H1 (cell line): Measurements from ENCODE around the gene KIFBP. TPM values are rescaled to one million over a fixed set of nuclear protein-coding genes. Genes with fewer than 3 reads are reported as not detected.

ENCODE experiments used
- CTCF ChIA-PET: fragments of 300-600 bp; sonication (Branson Sonifier 250); formaldehyde crosslinking; loops from one replicate; lab custom pipeline; 2021; ENCODE audit not compliant: partially characterized antibody; lab: Charles Lee
- POLR2A ChIA-PET: fragments of 300-600 bp; sonication (Branson Sonifier 250); formaldehyde crosslinking; loops from one replicate; lab custom pipeline; 2021; ENCODE audit warnings: inconsistent platforms; ENCODE audit not compliant: partially characterized antibody; lab: Charles Lee
- DNase-seq, 2 experiments: peaks; one replicate each; pipeline versions ENCODE4 v3.0.0 to v3.0.0-alpha.2; 2010 to 2022; ENCODE audit warnings: low spot score in 2 of 2, low read depth in 1 of 2, mixed read lengths in 1 of 2
- FAIRE-seq: peaks from 2 replicates; lab custom pipeline; 2011; peaks lifted over from hg19 to GRCh38; lab: Jason Lieb, UNC
- H2AFZ ChIP-seq: 2 replicates; pipeline ENCODE4 v1.8.1; 2012; ENCODE audit warnings: low read length, inconsistent platforms
- H2AK5ac ChIP-seq: 2 replicates; pipeline ENCODE4 v1.6.1; 2013; ENCODE audit warnings: low read depth, low read length
- H2BK120ac ChIP-seq: replicated peaks from 2 replicates; pipeline ENCODE3; 2013; ENCODE audit warnings: low read depth, low read length, inconsistent platforms
- H2BK12ac ChIP-seq: 2 replicates; pipeline ENCODE4 v1.6.1; 2013; ENCODE audit warnings: low read depth, low read length
- H2BK15ac ChIP-seq: 2 replicates; pipeline ENCODE4 v1.6.1; 2013; ENCODE audit warnings: low read length
- H2BK20ac ChIP-seq: 2 replicates; pipeline ENCODE4 v1.6.1; 2013; ENCODE audit warnings: low read length
- H2BK5ac ChIP-seq: 2 replicates; pipeline ENCODE4 v1.6.1; 2013; ENCODE audit warnings: low read depth, low read length
- H3K14ac ChIP-seq: 2 replicates; pipeline ENCODE4 v1.6.1; 2013; ENCODE audit warnings: inconsistent platforms; ENCODE audit not compliant: insufficient read length
- H3K18ac ChIP-seq: 2 replicates; pipeline ENCODE4 v1.6.1; 2013; ENCODE audit warnings: low read length; ENCODE audit errors: extremely low read depth
- H3K23ac ChIP-seq: 2 replicates; pipeline ENCODE4 v1.6.1; 2013; ENCODE audit warnings: inconsistent platforms; ENCODE audit not compliant: insufficient read length
- H3K23me2 ChIP-seq: 2 replicates; pipeline ENCODE4 v1.6.1; 2013; ENCODE audit warnings: low read depth, low read length
- H3K27ac ChIP-seq: 2 replicates; pipeline ENCODE4 v1.6.1; 2011; ENCODE audit warnings: low read depth, low read length, inconsistent platforms
- H3K27me3 ChIP-seq, 4 experiments: replicated peaks in 1 of 4; 1 replicate in 1 of 4; 2 replicates in 3 of 4; pipeline versions ENCODE4 v1.6.1 to v1.8.1; 2011 to 2013; ENCODE audit warnings: low read length in 3 of 4, mild to moderate bottlenecking in 3 of 4, inconsistent platforms in 2 of 4, mixed read lengths in 2 of 4, moderate library complexity in 1 of 4; ENCODE audit not compliant: control insufficient read depth in 3 of 4, insufficient read depth in 3 of 4; ENCODE audit errors: extremely low read depth in 1 of 4
- H3K36me3 ChIP-seq, 4 experiments: 2 replicates each; pipeline versions ENCODE4 v1.6.1 to v1.8.1; 2011 to 2013; ENCODE audit warnings: mild to moderate bottlenecking in 4 of 4, low read length in 3 of 4, moderate library complexity in 2 of 4, control low read depth in 1 of 4, inconsistent platforms in 1 of 4; ENCODE audit not compliant: insufficient read depth in 4 of 4, control insufficient read depth in 2 of 4
- H3K4ac ChIP-seq: replicated peaks from 2 replicates; pipeline ENCODE3; 2013; ENCODE audit warnings: low read length, low read depth, mixed read lengths, inconsistent platforms; ENCODE audit not compliant: insufficient read length
- H3K4me1 ChIP-seq, 4 experiments: replicated peaks in 1 of 4; 1 replicate in 1 of 4; 2 replicates in 3 of 4; pipeline versions ENCODE4 v1.6.1 to v1.8.1; 2011 to 2013; ENCODE audit warnings: low read length in 3 of 4, inconsistent platforms in 2 of 4, mixed read lengths in 1 of 4; ENCODE audit not compliant: insufficient read depth in 4 of 4, control insufficient read depth in 3 of 4
- H3K4me2 ChIP-seq, 2 experiments: 2 replicates each; pipeline versions ENCODE4 v1.6.1 to v1.8.1; 2011 to 2013; ENCODE audit warnings: low read depth in 2 of 2, low read length in 2 of 2, control low read depth in 1 of 2, inconsistent platforms in 1 of 2, mild to moderate bottlenecking in 1 of 2; ENCODE audit not compliant: insufficient read depth in 1 of 2
- H3K4me3 ChIP-seq, 4 experiments: fragments of 200-600, 300-600 bp in 1 of 4; sonication (generic), shearing (Covaris generic), sonication (Bioruptor Twin) in 1 of 4; 2 replicates each; pipeline versions ENCODE4 v1.5.1 to v1.8.1; 2011 to 2016; ENCODE audit warnings: low read length in 4 of 4, low read depth in 3 of 4, control low read depth in 2 of 4, inconsistent platforms in 2 of 4, mild to moderate bottlenecking in 2 of 4, mixed read lengths in 1 of 4, moderate library complexity in 1 of 4; ENCODE audit not compliant: insufficient read depth in 2 of 4; ENCODE audit errors: extremely low read depth in 1 of 4
- H3K56ac ChIP-seq: replicated peaks from 2 replicates; pipeline ENCODE3; 2013; ENCODE audit warnings: low read depth, mild to moderate bottlenecking, mixed read lengths, low read length, inconsistent platforms; ENCODE audit not compliant: insufficient read length
- H3K79me1 ChIP-seq: 2 replicates; pipeline ENCODE4 v1.6.1; 2013; ENCODE audit warnings: low read depth, low read length, control low read depth
- H3K79me2 ChIP-seq, 2 experiments: 2 replicates each; pipeline versions ENCODE4 v1.6.1 to v1.8.1; 2012 to 2013; ENCODE audit warnings: low read length in 2 of 2, mild to moderate bottlenecking in 2 of 2, inconsistent platforms in 1 of 2; ENCODE audit not compliant: insufficient read depth in 2 of 2, control insufficient read depth in 1 of 2
- H3K9ac ChIP-seq, 4 experiments: replicated peaks in 1 of 4; 1 replicate in 1 of 4; 2 replicates in 3 of 4; pipeline versions ENCODE4 v1.6.1 to v1.8.1; 2011 to 2013; ENCODE audit warnings: low read depth in 3 of 4, low read length in 3 of 4, control low read depth in 2 of 4, mild to moderate bottlenecking in 2 of 4, moderate library complexity in 2 of 4, inconsistent platforms in 1 of 4; ENCODE audit errors: extremely low read depth in 1 of 4
- H3K9me3 ChIP-seq, 2 experiments: 2 replicates each; pipeline versions ENCODE4 v1.6.1 to v1.8.1; 2012 to 2013; ENCODE audit warnings: mild to moderate bottlenecking in 2 of 2, moderate library complexity in 2 of 2, control low read depth in 1 of 2, inconsistent platforms in 1 of 2, low read depth in 1 of 2, low read length in 1 of 2, mixed read lengths in 1 of 2; ENCODE audit not compliant: insufficient read depth in 2 of 2
- H4K20me1 ChIP-seq, 2 experiments: replicated peaks in 1 of 2; 2 replicates each; pipeline versions ENCODE3 to v1.8.1; 2011 to 2013; ENCODE audit warnings: inconsistent platforms in 2 of 2, low read length in 2 of 2, mild to moderate bottlenecking in 1 of 2; ENCODE audit not compliant: insufficient read depth in 2 of 2, control insufficient read depth in 1 of 2
- H4K5ac ChIP-seq: 2 replicates; pipeline ENCODE4 v1.6.1; 2013; ENCODE audit warnings: low read length, low read depth, mixed read lengths, inconsistent platforms; ENCODE audit not compliant: insufficient read length
- H4K8ac ChIP-seq: 2 replicates; pipeline ENCODE4 v1.8.0; 2013; ENCODE audit warnings: mild to moderate bottlenecking, moderate library complexity, low read length, inconsistent platforms; ENCODE audit not compliant: insufficient read depth; ENCODE audit errors: extremely low read depth
- H4K91ac ChIP-seq: replicated peaks from 2 replicates; pipeline ENCODE3; 2013; ENCODE audit warnings: low read length, mixed read lengths, inconsistent platforms; ENCODE audit not compliant: insufficient read length
- BCL11A ChIP-seq, 2 experiments: IDR thresholded peaks; one replicate each; pipeline ENCODE4 v1.6.1; 2011; ENCODE audit warnings: low read depth in 2 of 2, low read length in 2 of 2, mild to moderate bottlenecking in 2 of 2
- RAD21 ChIP-seq, 2 experiments: IDR thresholded peaks in 1 of 2; conservative IDR thresholded peaks in 1 of 2; 2 replicates each; pipeline ENCODE4 v1.6.1; 2011; ENCODE audit warnings: low read depth in 2 of 2, low read length in 2 of 2, improper control_type of control experiment in 1 of 2, inconsistent platforms in 1 of 2, mild to moderate bottlenecking in 1 of 2, moderate library complexity in 1 of 2
- RXRA ChIP-seq: IDR thresholded peaks from 2 replicates; pipeline ENCODE4 v1.6.1; 2011; ENCODE audit warnings: low read depth, mild to moderate bottlenecking, low read length, moderate library complexity; ENCODE audit not compliant: insufficient read depth
- TCF12 ChIP-seq: IDR thresholded peaks from 2 replicates; pipeline ENCODE4 v1.6.1; 2011; ENCODE audit warnings: low read depth, mild to moderate bottlenecking, low read length
- WGBS, 2 experiments: shearing (Covaris generic) in 1 of 2; methylation state at CpG; one replicate each; pipeline versions ENCODE4 v1.1.6 to v1.1.7; 2013 to 2015; ENCODE audit warnings: low lambda C conversion rate in 2 of 2, mixed read lengths in 2 of 2, inconsistent platforms in 1 of 2, low coverage in 1 of 2, missing lambda C conversion rate in 1 of 2; ENCODE audit not compliant: insufficient replicate concordance in 2 of 2, insufficient coverage in 1 of 2, insufficient read length in 1 of 2; ENCODE audit errors: extremely low coverage in 1 of 2, missing lambda C conversion rate in 1 of 2; 5-methylcytosine and 5-hydroxymethylcytosine counted together
- polyA plus RNA-seq, 7 experiments: library from polyadenylated mRNA; depleted of rRNA in 3 of 7; stranded (reverse) in 5 of 7; unstranded in 2 of 7; fragments of >200 nt in 5 of 7; fragments of 200-250 nt in 2 of 7; gene quantifications; 1 replicate in 5 of 7; 2 replicates in 1 of 7; 4 replicates in 1 of 7; pipeline versions ENCODE4 v1.2.1 to v1.2.3, GENCODE V29; 2011 to 2013; ENCODE audit warnings: missing spikeins in 2 of 7, mixed read lengths in 2 of 7
- total RNA-seq: library from RNA; stranded (reverse); fragmentation: NEBNext Ultra II Directional; extraction: Animal tissue kit (Norgen Biotek cat#: 25700); gene quantifications from 2 replicates; pipeline ENCODE4 v1.2.1, GENCODE V29; 2021
- TF ChIP-seq, protein P1 (sequence below), 3 experiments: IDR thresholded peaks; 1 replicate in 2 of 3; 2 replicates in 1 of 3; pipeline versions ENCODE4 v1.5.1 to v1.6.1; 2011; ENCODE audit warnings: low read length in 3 of 3, mild to moderate bottlenecking in 3 of 3, inconsistent platforms in 2 of 3, low read depth in 1 of 3, moderate library complexity in 1 of 3; ENCODE audit not compliant: insufficient read depth in 1 of 3; ENCODE audit errors: control extremely low read depth in 1 of 3

KIFBP gene
- total and polyA plus RNA-seq, 2 of the 8 experiments (the other 6 are each of a cell fraction or from before 2014, with no cell fraction given), result 17.3 to 34.6 TPM

DNA sequence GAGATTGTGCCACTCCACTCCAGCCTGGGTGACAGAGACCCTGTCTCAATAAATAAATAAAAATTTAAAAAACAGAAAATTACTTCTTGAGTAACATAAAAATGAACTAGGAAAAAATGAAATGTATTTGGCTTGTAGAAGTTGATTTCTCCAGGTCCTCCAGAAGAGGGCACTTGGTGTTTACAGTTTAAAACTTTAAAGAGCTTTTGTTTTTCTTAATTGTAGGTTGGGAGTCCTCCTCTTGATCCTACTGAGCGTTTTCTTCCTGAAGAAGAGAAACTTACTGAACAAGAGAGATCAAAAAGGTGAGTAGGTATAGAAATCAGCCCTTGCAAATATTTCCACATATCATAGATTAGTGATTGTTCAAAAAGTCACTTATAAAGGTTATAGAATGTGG, 16.2 kb downstream of the KIFBP start:
- FAIRE-seq (no peak), DNase-seq (no peak)
- Histone ChIP-seq H2AFZ (no peak overlapping the region), H2BK15ac (no peak overlapping the region), H3K4me2 (no peak overlapping the region), H4K5ac (no peak overlapping the region), H3K4me1 (no peaks in the 10 kb centered on the region), H4K20me1 (peaks cover 0 to 1% of the 10 kb centered on the region in 2 experiments), H3K27me3 (peaks cover 0 to 2% (median 0%) of the 10 kb centered on the region in 4 experiments; a peak in 1 of 7 replicates), H3K9ac (no peak overlapping the region), H3K18ac (no peak overlapping the region), H3K79me2 (no peaks in the 10 kb centered on the region; a peak in 1 of 4 replicates), H3K56ac (no peak overlapping the region), H3K23ac (no peak overlapping the region), H2BK20ac (no peak overlapping the region), H4K91ac (no peak overlapping the region), H3K14ac (no peak overlapping the region), H4K8ac (no peak overlapping the region), H3K4ac (no peak overlapping the region), H3K9me3 (no peaks in the 10 kb centered on the region), H2BK120ac (no peak overlapping the region), H2AK5ac (no peak overlapping the region), H2BK5ac (no peak overlapping the region), H3K23me2 (no peaks in the 10 kb centered on the region), H3K36me3 (peaks cover 5 to 40% (median 19%) of the 10 kb centered on the region in 4 experiments; a peak in 7 of 8 replicates), H3K4me3 (no peak overlapping the region), H3K27ac (no peak overlapping the region), H2BK12ac (no peak overlapping the region), H3K79me1 (no peaks in the 10 kb centered on the region)
- 86% methylated on average over 1 of the region's 1 CpG; no CpG with 5 or more reads in 1 of the 2 experiments for WGBS, 2 experiments
- CTCF ChIA-PET, result interaction anchor here (1.0 to 4.5 kb wide), 14 partner anchors 11 to 445 kb away, joined by 3 to 47 read pairs (median 4); no protein-coding TSS in a partner anchor
- POLR2A ChIA-PET, result interaction anchor here (0.9 to 1.3 kb wide), 3 partner anchors 91 to 175 kb away, joined by 3 to 5 read pairs (median 4); partner anchors contain the start of gene SUPV3L1
- TF ChIP-seq BCL11A (IDR thresholded peaks at IDR 0.05; ENCODE audit: low read depth in 2 of 2, low read length in 2 of 2) (no peak), TCF12 (no peak), RXRA (no peak), RAD21 (IDR thresholded peaks at IDR 0.05 in 1 of 2, conservative IDR thresholded peaks at IDR 0.05 in 1 of 2; ENCODE audit: low read depth in 2 of 2, low read length in 2 of 2) (peak; percentile 52 to 61; a peak in 3 of 4 replicates)
- TF ChIP-seq, protein P1, sequence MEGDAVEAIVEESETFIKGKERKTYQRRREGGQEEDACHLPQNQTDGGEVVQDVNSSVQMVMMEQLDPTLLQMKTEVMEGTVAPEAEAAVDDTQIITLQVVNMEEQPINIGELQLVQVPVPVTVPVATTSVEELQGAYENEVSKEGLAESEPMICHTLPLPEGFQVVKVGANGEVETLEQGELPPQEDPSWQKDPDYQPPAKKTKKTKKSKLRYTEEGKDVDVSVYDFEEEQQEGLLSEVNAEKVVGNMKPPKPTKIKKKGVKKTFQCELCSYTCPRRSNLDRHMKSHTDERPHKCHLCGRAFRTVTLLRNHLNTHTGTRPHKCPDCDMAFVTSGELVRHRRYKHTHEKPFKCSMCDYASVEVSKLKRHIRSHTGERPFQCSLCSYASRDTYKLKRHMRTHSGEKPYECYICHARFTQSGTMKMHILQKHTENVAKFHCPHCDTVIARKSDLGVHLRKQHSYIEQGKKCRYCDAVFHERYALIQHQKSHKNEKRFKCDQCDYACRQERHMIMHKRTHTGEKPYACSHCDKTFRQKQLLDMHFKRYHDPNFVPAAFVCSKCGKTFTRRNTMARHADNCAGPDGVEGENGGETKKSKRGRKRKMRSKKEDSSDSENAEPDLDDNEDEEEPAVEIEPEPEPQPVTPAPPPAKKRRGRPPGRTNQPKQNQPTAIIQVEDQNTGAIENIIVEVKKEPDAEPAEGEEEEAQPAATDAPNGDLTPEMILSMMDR (IDR thresholded peaks at IDR 0.05; ENCODE audit: control extremely low read depth in 1 of 3, insufficient read depth in 1 of 3, low read depth in 1 of 3, low read length in 3 of 3), result peak in 2 of 3 experiments; percentile 24 to 37; a peak in 2 of 4 replicates
- TF ChIP-seq, all 59 proteins: peak for 2
